ENCODE results near the gene SLIT3.

DNA sequence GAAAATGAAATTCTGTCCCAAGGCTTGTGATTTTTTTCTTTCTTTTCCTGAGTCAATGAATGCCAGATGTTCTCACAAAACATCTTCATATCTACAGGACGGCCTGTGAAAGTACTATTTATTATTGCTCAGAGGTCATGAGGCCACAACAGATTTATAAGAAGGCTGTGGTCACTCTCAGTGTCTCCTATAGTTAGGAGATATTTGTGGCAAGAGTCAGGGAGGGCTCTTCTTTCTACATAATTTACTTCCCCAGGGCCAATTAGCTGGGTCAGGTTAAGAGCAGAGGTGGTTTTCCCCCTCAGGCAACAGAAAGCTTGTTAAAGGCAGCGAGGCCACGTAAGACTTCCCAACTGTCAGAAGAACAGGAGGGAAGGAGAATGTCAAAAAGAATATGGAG is 248.7 kb downstream of the SLIT3 start:
- TF ChIP-seq CTCF (conservative IDR thresholded peaks at IDR 0.05; ENCODE audit: low read length) (no peak), EZH2phosphoT487 (IDR thresholded peaks at IDR 0.05; ENCODE audit: borderline replicate concordance) (no peak)

All from Loucy (cell line).